Suppressor macrophage treated with lipopolysaccharide for 4 hours (primary cell): ENCODE results near the gene WDR37.
A peak's percentile ranks its signal among the peaks of the same experiment; 100 is the strongest.
"Not testable (repeated sequence)": the region's sequence is repeated elsewhere in the genome, so short reads cannot be mapped to it uniquely, and the experiment has no call there.

Experiments used
- DNase-seq: peaks from one replicate; pipeline ENCODE4 v3.0.0-alpha.2; 2020

Gene WDR37

GRCh38 chr10:1043532-1043995, 12.6 kb upstream of the WDR37 start:
- DNase-seq: peak; percentile 49

GRCh38 chr10:1044146-1044545, 12.0 kb upstream of the WDR37 start:
- DNase-seq: no peak

GRCh38 chr10:1044964-1045363, 11.2 kb upstream of the WDR37 start:
- no peak for DNase-seq

GRCh38 chr10:1045415-1045814, 10.8 kb upstream of the WDR37 start:
- no peak for DNase-seq

GRCh38 chr10:1047937-1048336, 8.2 kb upstream of the WDR37 start:
- DNase-seq: no peak

- peak; percentile 60 for DNase-seq
These were observed 7.8 kb upstream of the WDR37 start for GRCh38 chr10:1048349-1048731.

- DNase-seq: peak; percentile 99
These were observed 7.3 kb upstream of the WDR37 start, which contains the start of gene IDI1 for GRCh38 chr10:1048732-1049424. IDI1 (minus strand) TSS chr10:1049119; CDS start chr10:1049003, 116 bp downstream.

- no peak for DNase-seq
These were observed 6.7 kb upstream of the WDR37 start for GRCh38 chr10:1049425-1049958.

GRCh38 chr10:1050145-1050544, 6.0 kb upstream of the WDR37 start:
- no peak for DNase-seq

GRCh38 chr10:1050554-1050953, 5.6 kb upstream of the WDR37 start:
- no peak for DNase-seq

GRCh38 chr10:1054684-1055083, 1.5 kb upstream of the WDR37 start:
- no peak for DNase-seq

GRCh38 chr10:1057106-1057657, 997 bp downstream of the WDR37 start:
- DNase-seq: peak; percentile 76

GRCh38 chr10:1058017-1058416, 1.8 kb downstream of the WDR37 start:
- no peak for DNase-seq

GRCh38 chr10:1059902-1060301, 3.7 kb downstream of the WDR37 start:
- DNase-seq: no peak

- no peak for DNase-seq
These were observed 6.0 kb downstream of the WDR37 start for GRCh38 chr10:1061930-1062774.

- no peak for DNase-seq
These were observed 7.2 kb downstream of the WDR37 start for GRCh38 chr10:1063232-1063865.

GRCh38 chr10:1064964-1065247, 8.7 kb downstream of the WDR37 start:
- DNase-seq: no peak

GRCh38 chr10:1066734-1067133, 10.5 kb downstream of the WDR37 start:
- DNase-seq: not testable (repeated sequence)

- no peak for DNase-seq
These were observed 12.5 kb downstream of the WDR37 start for GRCh38 chr10:1068380-1069361.

- no peak for DNase-seq
These were observed 14.7 kb downstream of the WDR37 start for GRCh38 chr10:1070919-1071318.

- DNase-seq: no peak
These were observed 18.0 kb downstream of the WDR37 start for GRCh38 chr10:1074052-1074747.
